HG02678 (cell line): ENCODE data around the gene NSG1.

Experiments
- ATAC-seq: cut with Tn5 transposase; IDR thresholded peaks from one replicate; pipeline ENCODE4 v1.9.1; 2021; ENCODE audit warnings: mild to moderate bottlenecking, moderate library complexity; ENCODE audit not compliant: unreplicated experiment

NSG1 gene

GRCh38 chr4:4395371-4395770 lies 8.5 kb downstream of the NSG1 start:
- ATAC-seq = no peak

GRCh38 chr4:4395849-4396627 lies 9.1 kb downstream of the NSG1 start:
- no peak for ATAC-seq

GRCh38 chr4:4396628-4397440 lies 9.9 kb downstream of the NSG1 start:
- ATAC-seq = no peak

GRCh38 chr4:4397441-4397819 lies 10.5 kb downstream of the NSG1 start:
- ATAC-seq = no peak

GRCh38 chr4:4398430-4398829 lies 11.5 kb downstream of the NSG1 start:
- ATAC-seq = no peak

- no peak for ATAC-seq
These were observed 14.1 kb downstream of the NSG1 start for GRCh38 chr4:4401036-4401435.

- ATAC-seq = no peak
These were observed 16.1 kb downstream of the NSG1 start for GRCh38 chr4:4402966-4403365.

- ATAC-seq = no peak
These were observed 18.6 kb downstream of the NSG1 start for GRCh38 chr4:4405358-4405962.

- no peak for ATAC-seq
These were observed 19.8 kb downstream of the NSG1 start for GRCh38 chr4:4406455-4407298.

GRCh38 chr4:4407299-4408131 lies 20.6 kb downstream of the NSG1 start:
- ATAC-seq = no peak

- ATAC-seq = no peak
These were observed 21.2 kb downstream of the NSG1 start for GRCh38 chr4:4408132-4408523.

- no peak for ATAC-seq
These were observed 21.9 kb downstream of the NSG1 start for GRCh38 chr4:4408576-4409335.

GRCh38 chr4:4409416-4410115 lies 22.7 kb downstream of the NSG1 start:
- no peak for ATAC-seq

- ATAC-seq = no peak
These were observed 23.4 kb downstream of the NSG1 start for GRCh38 chr4:4410271-4410670.

- no peak for ATAC-seq
These were observed 25.0 kb downstream of the NSG1 start for GRCh38 chr4:4411906-4412305.

- no peak for ATAC-seq
These were observed 25.9 kb downstream of the NSG1 start for GRCh38 chr4:4412641-4413372.

GRCh38 chr4:4413373-4413725 lies 26.4 kb downstream of the NSG1 start:
- no peak for ATAC-seq

- no peak for ATAC-seq
These were observed 26.9 kb downstream of the NSG1 start for GRCh38 chr4:4413806-4414205.
